GM19463 (cell line): ENCODE data around the gene KDM4B.
"Not testable (repeated sequence)": the region's sequence is repeated elsewhere in the genome, so short reads cannot be mapped to it uniquely, and the experiment has no call there.

Experiments used
- ATAC-seq: cut with Tn5 transposase; IDR thresholded peaks from one replicate; pipeline ENCODE4 v1.9.1; 2021; ENCODE audit warnings: mild to moderate bottlenecking, moderate library complexity; ENCODE audit not compliant: unreplicated experiment

Gene KDM4B

GRCh38 chr19:5160158-5160795, 191.4 kb downstream of the KDM4B start:
- ATAC-seq = not testable (repeated sequence)

- not testable (repeated sequence) for ATAC-seq
Measured at GRCh38 chr19:5164845-5165696, 196.2 kb downstream of the KDM4B start.

- ATAC-seq = no peak
Measured at GRCh38 chr19:5165697-5166019, 196.7 kb downstream of the KDM4B start.

GRCh38 chr19:5166262-5166661, 197.3 kb downstream of the KDM4B start:
- no peak for ATAC-seq

- no peak for ATAC-seq
Measured at GRCh38 chr19:5170329-5170745, 201.4 kb downstream of the KDM4B start.

- ATAC-seq = no peak
Measured at GRCh38 chr19:5171711-5172110, 202.8 kb downstream of the KDM4B start.

- no peak for ATAC-seq
Measured at GRCh38 chr19:5172859-5173630, 204.1 kb downstream of the KDM4B start.

- no peak for ATAC-seq
Measured at GRCh38 chr19:5173993-5174392, 205.1 kb downstream of the KDM4B start.

GRCh38 chr19:5177745-5178450, 209.0 kb downstream of the KDM4B start:
- no peak for ATAC-seq

- no peak for ATAC-seq
Measured at GRCh38 chr19:5178841-5179240, 209.9 kb downstream of the KDM4B start.

GRCh38 chr19:5179256-5179655, 210.3 kb downstream of the KDM4B start:
- no peak for ATAC-seq

GRCh38 chr19:5181329-5181728, 212.4 kb downstream of the KDM4B start:
- ATAC-seq = no peak

GRCh38 chr19:5182751-5183150, 213.8 kb downstream of the KDM4B start:
- ATAC-seq = no peak

GRCh38 chr19:5183616-5184015, 214.7 kb downstream of the KDM4B start:
- ATAC-seq = no peak

- no peak for ATAC-seq
Measured at GRCh38 chr19:5184930-5185329, 216.0 kb downstream of the KDM4B start.

- ATAC-seq = no peak
Measured at GRCh38 chr19:5186293-5187050, 217.6 kb downstream of the KDM4B start.

- ATAC-seq = no peak
Measured at GRCh38 chr19:5188548-5189317, 219.8 kb downstream of the KDM4B start.

GRCh38 chr19:5189318-5189607, 220.3 kb downstream of the KDM4B start:
- ATAC-seq = no peak

GRCh38 chr19:5191091-5191490, 222.2 kb downstream of the KDM4B start:
- no peak for ATAC-seq

- ATAC-seq = no peak
Measured at GRCh38 chr19:5192568-5192967, 223.7 kb downstream of the KDM4B start.
